ENCODE measurements around the gene OGFRL1. TPM values are rescaled to one million over a fixed set of nuclear protein-coding genes. Genes with fewer than 3 reads are reported as not detected.

Gene OGFRL1
- total and polyA plus RNA-seq, 4 donors, result 0.71 to 9.3 (median 3.3) TPM

DNA sequence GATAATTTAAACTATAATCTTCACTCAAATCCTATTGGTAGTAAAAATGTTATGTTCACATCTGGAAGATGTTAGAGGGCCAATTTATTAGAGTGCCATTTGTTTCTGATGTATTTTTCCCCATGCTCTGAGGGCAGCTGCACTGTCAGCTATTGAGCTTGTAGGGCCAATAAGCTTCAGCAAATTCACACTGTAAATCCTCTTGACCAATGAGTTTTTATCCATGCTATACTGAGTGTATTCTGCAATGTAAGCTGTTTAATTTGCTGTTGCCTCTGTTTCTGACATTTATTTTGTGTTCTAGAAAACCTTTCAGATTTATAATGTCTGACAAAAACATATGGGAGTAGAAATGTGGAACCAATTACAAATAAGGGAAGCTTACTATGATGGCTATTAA lies 62.6 kb downstream of the OGFRL1 start:
- no peak for DNase-seq (ENCODE audit: low spot score)
- TF ChIP-seq TAF1 (conservative IDR thresholded peaks at IDR 0.05), result no peak
- TF ChIP-seq, protein P1, sequence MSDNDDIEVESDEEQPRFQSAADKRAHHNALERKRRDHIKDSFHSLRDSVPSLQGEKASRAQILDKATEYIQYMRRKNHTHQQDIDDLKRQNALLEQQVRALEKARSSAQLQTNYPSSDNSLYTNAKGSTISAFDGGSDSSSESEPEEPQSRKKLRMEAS (IDR thresholded peaks at IDR 0.05), result no peak
- TF ChIP-seq, protein P2, sequence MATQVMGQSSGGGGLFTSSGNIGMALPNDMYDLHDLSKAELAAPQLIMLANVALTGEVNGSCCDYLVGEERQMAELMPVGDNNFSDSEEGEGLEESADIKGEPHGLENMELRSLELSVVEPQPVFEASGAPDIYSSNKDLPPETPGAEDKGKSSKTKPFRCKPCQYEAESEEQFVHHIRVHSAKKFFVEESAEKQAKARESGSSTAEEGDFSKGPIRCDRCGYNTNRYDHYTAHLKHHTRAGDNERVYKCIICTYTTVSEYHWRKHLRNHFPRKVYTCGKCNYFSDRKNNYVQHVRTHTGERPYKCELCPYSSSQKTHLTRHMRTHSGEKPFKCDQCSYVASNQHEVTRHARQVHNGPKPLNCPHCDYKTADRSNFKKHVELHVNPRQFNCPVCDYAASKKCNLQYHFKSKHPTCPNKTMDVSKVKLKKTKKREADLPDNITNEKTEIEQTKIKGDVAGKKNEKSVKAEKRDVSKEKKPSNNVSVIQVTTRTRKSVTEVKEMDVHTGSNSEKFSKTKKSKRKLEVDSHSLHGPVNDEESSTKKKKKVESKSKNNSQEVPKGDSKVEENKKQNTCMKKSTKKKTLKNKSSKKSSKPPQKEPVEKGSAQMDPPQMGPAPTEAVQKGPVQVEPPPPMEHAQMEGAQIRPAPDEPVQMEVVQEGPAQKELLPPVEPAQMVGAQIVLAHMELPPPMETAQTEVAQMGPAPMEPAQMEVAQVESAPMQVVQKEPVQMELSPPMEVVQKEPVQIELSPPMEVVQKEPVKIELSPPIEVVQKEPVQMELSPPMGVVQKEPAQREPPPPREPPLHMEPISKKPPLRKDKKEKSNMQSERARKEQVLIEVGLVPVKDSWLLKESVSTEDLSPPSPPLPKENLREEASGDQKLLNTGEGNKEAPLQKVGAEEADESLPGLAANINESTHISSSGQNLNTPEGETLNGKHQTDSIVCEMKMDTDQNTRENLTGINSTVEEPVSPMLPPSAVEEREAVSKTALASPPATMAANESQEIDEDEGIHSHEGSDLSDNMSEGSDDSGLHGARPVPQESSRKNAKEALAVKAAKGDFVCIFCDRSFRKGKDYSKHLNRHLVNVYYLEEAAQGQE (IDR thresholded peaks at IDR 0.05), result no peak
- H3K4me1 ChIP-seq (ENCODE audit: control insufficient read depth in 4 of 4, insufficient read depth in 4 of 4, low read length in 3 of 4), result peaks cover 0 to 11% (median 7%) of the 10 kb centered on the region in 4 donors

More for the DNA sequence above, 62.6 kb downstream of the OGFRL1 start:
- no peaks in the 10 kb centered on the region for H3K36me3 ChIP-seq (ENCODE audit: control insufficient read depth in 4 of 4, insufficient read depth in 3 of 4, low read depth in 1 of 4, low read length in 3 of 4)
- no peak overlapping the region for H3K9ac ChIP-seq (ENCODE audit: low read depth in 1 of 2, low read length in 2 of 2)
- H3K27me3 ChIP-seq (ENCODE audit: control insufficient read depth in 4 of 4, insufficient read depth in 4 of 4, low read length in 3 of 4), result no peaks in the 10 kb centered on the region
- no peaks in the 10 kb centered on the region for H3K9me3 ChIP-seq (ENCODE audit: control insufficient read depth in 4 of 4, low read length in 3 of 4)
- no peak overlapping the region for H3K4me3 ChIP-seq (ENCODE audit: low read depth in 1 of 3, low read length in 3 of 3)
- no peak overlapping the region for H3K27ac ChIP-seq (ENCODE audit: low read depth in 1 of 2, low read length in 2 of 2)

Measured in liver (tissue), 9 donors.